ENCODE data around the gene PORCN.

DNA sequence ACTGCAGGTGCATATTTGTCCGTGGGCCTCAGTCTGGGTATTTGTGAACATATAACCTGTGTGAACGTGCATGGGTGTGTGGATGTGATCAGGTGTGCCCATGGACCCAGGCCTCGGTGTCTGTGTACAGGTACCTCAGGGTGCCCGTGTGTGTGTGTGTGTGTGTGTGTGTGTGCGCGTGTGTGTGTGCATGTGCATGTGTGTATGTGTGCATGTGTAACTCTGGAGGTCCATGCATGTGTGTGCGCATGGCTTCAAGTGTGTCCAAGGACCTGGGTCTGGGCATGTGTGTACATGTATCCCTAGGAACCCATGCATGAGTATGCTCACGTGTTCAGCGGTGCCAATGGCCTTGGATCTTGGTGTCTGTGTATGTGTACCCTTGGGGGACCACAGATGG, 17.0 kb upstream of the PORCN start:
- TF ChIP-seq, protein P1, sequence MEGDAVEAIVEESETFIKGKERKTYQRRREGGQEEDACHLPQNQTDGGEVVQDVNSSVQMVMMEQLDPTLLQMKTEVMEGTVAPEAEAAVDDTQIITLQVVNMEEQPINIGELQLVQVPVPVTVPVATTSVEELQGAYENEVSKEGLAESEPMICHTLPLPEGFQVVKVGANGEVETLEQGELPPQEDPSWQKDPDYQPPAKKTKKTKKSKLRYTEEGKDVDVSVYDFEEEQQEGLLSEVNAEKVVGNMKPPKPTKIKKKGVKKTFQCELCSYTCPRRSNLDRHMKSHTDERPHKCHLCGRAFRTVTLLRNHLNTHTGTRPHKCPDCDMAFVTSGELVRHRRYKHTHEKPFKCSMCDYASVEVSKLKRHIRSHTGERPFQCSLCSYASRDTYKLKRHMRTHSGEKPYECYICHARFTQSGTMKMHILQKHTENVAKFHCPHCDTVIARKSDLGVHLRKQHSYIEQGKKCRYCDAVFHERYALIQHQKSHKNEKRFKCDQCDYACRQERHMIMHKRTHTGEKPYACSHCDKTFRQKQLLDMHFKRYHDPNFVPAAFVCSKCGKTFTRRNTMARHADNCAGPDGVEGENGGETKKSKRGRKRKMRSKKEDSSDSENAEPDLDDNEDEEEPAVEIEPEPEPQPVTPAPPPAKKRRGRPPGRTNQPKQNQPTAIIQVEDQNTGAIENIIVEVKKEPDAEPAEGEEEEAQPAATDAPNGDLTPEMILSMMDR (IDR thresholded peaks at IDR 0.05): no peak
- no peak for TF ChIP-seq POLR2A (IDR thresholded peaks at IDR 0.05)
